Neuronal stem cell (in vitro differentiated cells): ENCODE measurements around the gene CNKSR2.

Source experiments
- DNase-seq: peaks from one replicate; pipeline ENCODE4 v3.0.0-alpha.2; 2013; ENCODE audit warnings: low spot score
- H2AFZ ChIP-seq: one replicate; pipeline ENCODE4 v1.6.1; 2013; ENCODE audit warnings: mild to moderate bottlenecking, low read length, inconsistent platforms
- H2AK5ac ChIP-seq: 2 replicates; pipeline ENCODE4 v1.6.1; 2013; ENCODE audit warnings: low read depth, mild to moderate bottlenecking, inconsistent platforms, low read length, moderate library complexity, mixed read lengths
- H2BK120ac ChIP-seq: 2 replicates; pipeline ENCODE4 v1.6.1; 2013; ENCODE audit warnings: low read depth, mild to moderate bottlenecking, inconsistent platforms, low read length, moderate library complexity, mixed read lengths
- H2BK12ac ChIP-seq: one replicate; pipeline ENCODE4 v1.6.1; 2013; ENCODE audit warnings: low read length, inconsistent platforms
- H2BK15ac ChIP-seq: 2 replicates; pipeline ENCODE4 v1.6.1; 2013; ENCODE audit warnings: mild to moderate bottlenecking, low read length, inconsistent platforms, mixed read lengths
- H2BK5ac ChIP-seq: one replicate; pipeline ENCODE4 v1.6.1; 2013; ENCODE audit warnings: inconsistent platforms, mild to moderate bottlenecking, low read length, moderate library complexity
- H3K14ac ChIP-seq: one replicate; pipeline ENCODE4 v1.6.1; 2013; ENCODE audit warnings: low read length, inconsistent platforms
- H3K18ac ChIP-seq: 2 replicates; pipeline ENCODE4 v1.6.1; 2013; ENCODE audit warnings: low read length, inconsistent platforms
- H3K23ac ChIP-seq: 2 replicates; pipeline ENCODE4 v1.6.1; 2013; ENCODE audit warnings: low read depth, mild to moderate bottlenecking, mixed read lengths, low read length, inconsistent platforms; ENCODE audit not compliant: poor library complexity
- H3K27ac ChIP-seq: replicated peaks from 3 replicates; pipeline ENCODE4 v1.5.1; 2013; ENCODE audit warnings: low read length, inconsistent platforms
- H3K27me3 ChIP-seq, 3 experiments: 2 replicates each; pipeline ENCODE4 v1.6.1; 2013; ENCODE audit warnings: low read length in 3 of 3, mild to moderate bottlenecking in 2 of 3, inconsistent platforms in 1 of 3, low read depth in 1 of 3, mixed read lengths in 1 of 3, moderate library complexity in 1 of 3; ENCODE audit not compliant: control insufficient read depth in 3 of 3, insufficient read depth in 3 of 3
- H3K36me3 ChIP-seq, 2 donors: replicated peaks in 1 of 2; 2 replicates each; pipeline ENCODE4 v1.6.1; 2013; ENCODE audit warnings: low read length in 2 of 2; ENCODE audit not compliant: control insufficient read depth in 2 of 2, insufficient read depth in 2 of 2
- H3K4ac ChIP-seq: 2 replicates; pipeline ENCODE4 v1.6.1; 2013; ENCODE audit warnings: inconsistent platforms, mild to moderate bottlenecking, low read length, moderate library complexity
- H3K4me1 ChIP-seq, 2 donors: 1 replicate in 1 of 2; 2 replicates in 1 of 2; pipeline ENCODE4 v1.6.1; 2013; ENCODE audit warnings: low read length in 2 of 2, low read depth in 1 of 2; ENCODE audit not compliant: control insufficient read depth in 2 of 2, insufficient read depth in 1 of 2
- H3K4me2 ChIP-seq: one replicate; pipeline ENCODE4 v1.6.1; 2013; ENCODE audit warnings: mild to moderate bottlenecking, low read length, inconsistent platforms; ENCODE audit not compliant: insufficient read depth, poor library complexity, severe bottlenecking
- H3K4me3 ChIP-seq, 2 donors: 2 replicates each; pipeline ENCODE4 v1.5.1; 2013; ENCODE audit warnings: low read length in 2 of 2, mild to moderate bottlenecking in 2 of 2, inconsistent platforms in 1 of 2, moderate library complexity in 1 of 2
- H3K79me1 ChIP-seq: one replicate; pipeline ENCODE4 v1.6.1; 2013; ENCODE audit warnings: low read depth, mild to moderate bottlenecking, inconsistent platforms, low read length, moderate library complexity
- H3K9ac ChIP-seq: one replicate; pipeline ENCODE4 v1.6.1; 2013; ENCODE audit warnings: mild to moderate bottlenecking, low read depth, low read length, inconsistent platforms; ENCODE audit not compliant: poor library complexity
- H3K9me3 ChIP-seq, 2 donors: replicated peaks in 1 of 2; 2 replicates each; pipeline versions ENCODE3 to v1.6.1; 2013; ENCODE audit warnings: low read length in 2 of 2, mild to moderate bottlenecking in 2 of 2, inconsistent platforms in 1 of 2, low read depth in 1 of 2, mixed read lengths in 1 of 2, moderate library complexity in 1 of 2; ENCODE audit not compliant: control insufficient read depth in 2 of 2, insufficient read depth in 1 of 2
- H4K8ac ChIP-seq: one replicate; pipeline ENCODE4 v1.6.1; 2013; ENCODE audit warnings: low read depth, mild to moderate bottlenecking, inconsistent platforms, low read length, moderate library complexity
- H4K91ac ChIP-seq: one replicate; pipeline ENCODE4 v1.6.1; 2013; ENCODE audit warnings: low read length, low read depth, mild to moderate bottlenecking, inconsistent platforms; ENCODE audit not compliant: poor library complexity
- WGBS, 2 donors: extraction: QIAGEN DNeasy Blood & Tissue Kit; methylation state at CpG; one replicate each; pipeline ENCODE4 v1.1.7; 2013; ENCODE audit warnings: missing lambda C conversion rate in 2 of 2, mixed read lengths in 1 of 2; ENCODE audit not compliant: insufficient read length in 2 of 2, insufficient replicate concordance in 1 of 2; ENCODE audit errors: extremely low coverage in 2 of 2; 5-methylcytosine and 5-hydroxymethylcytosine counted together

CNKSR2 gene

GRCh38 chrX:21655901-21656586 lies 281.8 kb downstream of the CNKSR2 start:
- whole genome bisulfite sequencing, 2 donors = no CpG with 5 or more reads among the region's 76 CpGs

GRCh38 chrX:21656587-21657317 lies 282.5 kb downstream of the CNKSR2 start:
- Histone ChIP-seq H2BK15ac (no peak overlapping the region), H2AK5ac (no peak overlapping the region), H3K27ac (no peak overlapping the region), H3K4me3 (no peak overlapping the region), H3K9me3 (no peaks in the 10 kb centered on the region), H2AFZ (no peak overlapping the region), H3K4me2 (no peak overlapping the region), H2BK120ac (no peak overlapping the region), H3K36me3 (peaks cover 0 to 6% of the 10 kb centered on the region in 2 donors), H3K27me3 (no peaks in the 10 kb centered on the region), H3K18ac (no peak overlapping the region), H3K14ac (no peak overlapping the region), H2BK12ac (no peak overlapping the region), H3K4ac (no peak overlapping the region), H2BK5ac (no peak overlapping the region), H3K79me1 (no peaks in the 10 kb centered on the region), H3K23ac (no peak overlapping the region), H3K9ac (no peak overlapping the region), H3K4me1 (no peaks in the 10 kb centered on the region), H4K8ac (no peak overlapping the region), H4K91ac (no peak overlapping the region)
- DNase-seq = no peak
- no CpG with 5 or more reads among the region's 61 CpGs for WGBS, 2 donors

More at GRCh38 chrX:21655901-21656586, 281.8 kb downstream of the CNKSR2 start:
- H3K27ac ChIP-seq = no peak overlapping the region
- no peak overlapping the region for H2BK120ac ChIP-seq
- no peak overlapping the region for H2AFZ ChIP-seq
- H3K4me2 ChIP-seq = no peak overlapping the region
- H3K18ac ChIP-seq = no peak overlapping the region
- H3K4ac ChIP-seq = no peak overlapping the region
- no peak overlapping the region for H4K91ac ChIP-seq
- DNase-seq = no peak
- H3K9me3 ChIP-seq = no peaks in the 10 kb centered on the region
- no peak overlapping the region for H3K14ac ChIP-seq
- H4K8ac ChIP-seq = no peak overlapping the region
- no peaks in the 10 kb centered on the region for H3K27me3 ChIP-seq
- no peak overlapping the region for H2BK15ac ChIP-seq
- H3K79me1 ChIP-seq = no peaks in the 10 kb centered on the region
- H3K4me3 ChIP-seq = no peak overlapping the region
- H2BK5ac ChIP-seq = no peak overlapping the region
- H2AK5ac ChIP-seq = no peak overlapping the region
- H3K36me3 ChIP-seq = peaks cover 0 to 6% of the 10 kb centered on the region in 2 donors
- no peaks in the 10 kb centered on the region for H3K4me1 ChIP-seq
- no peak overlapping the region for H3K23ac ChIP-seq
- H3K9ac ChIP-seq = no peak overlapping the region
- no peak overlapping the region for H2BK12ac ChIP-seq

- Histone ChIP-seq H3K79me1 (no peaks in the 10 kb centered on the region), H3K9me3 (no peaks in the 10 kb centered on the region), H3K18ac (no peak overlapping the region), H4K91ac (no peak overlapping the region), H3K4me3 (no peak overlapping the region), H2BK12ac (no peak overlapping the region), H3K23ac (no peak overlapping the region), H2AK5ac (no peak overlapping the region), H3K4me1 (no peaks in the 10 kb centered on the region), H3K36me3 (peaks cover 0 to under 1% of the 10 kb centered on the region in 2 donors), H2BK5ac (no peak overlapping the region), H4K8ac (no peak overlapping the region), H3K4me2 (no peak overlapping the region), H3K14ac (no peak overlapping the region), H3K4ac (no peak overlapping the region), H2BK15ac (no peak overlapping the region), H3K27me3 (no peaks in the 10 kb centered on the region), H2AFZ (no peak overlapping the region), H3K9ac (no peak overlapping the region), H3K27ac (no peak overlapping the region), H2BK120ac (no peak overlapping the region)
- no CpG with 5 or more reads among the region's 57 CpGs for WGBS, 2 donors
- no peak for DNase-seq
These were observed 283.3 kb downstream of the CNKSR2 start for GRCh38 chrX:21657318-21658151.
